GM21619 (cell line): ENCODE results near the gene OR6K2.
"Not testable (repeated sequence)": the region's sequence is repeated elsewhere in the genome, so short reads cannot be mapped to it uniquely, and the experiment has no call there.

ENCODE experiments used
- ATAC-seq: cut with Tn5 transposase; IDR thresholded peaks from one replicate; pipeline ENCODE4 v1.9.1; 2021; ENCODE audit not compliant: unreplicated experiment

OR6K2 gene

GRCh38 chr1:158700552-158700951 is at the start of gene OR6K2:
OR6K2 (minus strand) TSS chr1:158700652; CDS start chr1:158700652, 0 bp downstream.
- ATAC-seq = no peak

GRCh38 chr1:158735848-158736247 is 35.4 kb upstream of the OR6K2 start:
- ATAC-seq = no peak

GRCh38 chr1:158732524-158732923 is 32.1 kb upstream of the OR6K2 start:
- ATAC-seq = no peak

- no peak for ATAC-seq
These were observed 31.3 kb upstream of the OR6K2 start for GRCh38 chr1:158731707-158732106.

- no peak for ATAC-seq
These were observed 30.0 kb upstream of the OR6K2 start for GRCh38 chr1:158730453-158730852.

- no peak for ATAC-seq
These were observed 28.2 kb upstream of the OR6K2 start for GRCh38 chr1:158728510-158729225.

GRCh38 chr1:158724442-158724841 is 24.0 kb upstream of the OR6K2 start:
- no peak for ATAC-seq

- ATAC-seq = no peak
These were observed 20.2 kb upstream of the OR6K2 start, which contains the start of gene OR6K3 for GRCh38 chr1:158720620-158721019. OR6K3 (minus strand) TSS chr1:158720720; CDS start chr1:158718115, 2,605 bp downstream.

GRCh38 chr1:158719664-158720063 is 19.2 kb upstream of the OR6K2 start:
- ATAC-seq = no peak

GRCh38 chr1:158717344-158717743 is 16.9 kb upstream of the OR6K2 start:
- ATAC-seq = no peak

GRCh38 chr1:158716335-158716734 is 15.9 kb upstream of the OR6K2 start:
- ATAC-seq = peak; percentile 80

GRCh38 chr1:158714754-158715153 is 14.3 kb upstream of the OR6K2 start:
- no peak for ATAC-seq

- no peak for ATAC-seq
These were observed 10.6 kb upstream of the OR6K2 start for GRCh38 chr1:158711098-158711497.

- no peak for ATAC-seq
These were observed 5.6 kb upstream of the OR6K2 start for GRCh38 chr1:158706096-158706495.

GRCh38 chr1:158694596-158694995 is 5.9 kb downstream of the OR6K2 start:
- no peak for ATAC-seq

GRCh38 chr1:158692356-158692755 is 8.1 kb downstream of the OR6K2 start:
- no peak for ATAC-seq

GRCh38 chr1:158691907-158692306 is 8.5 kb downstream of the OR6K2 start:
- ATAC-seq = no peak

- not testable (repeated sequence) for ATAC-seq
These were observed 9.3 kb downstream of the OR6K2 start for GRCh38 chr1:158691149-158691548.

GRCh38 chr1:158689875-158690274 is 10.6 kb downstream of the OR6K2 start:
- no peak for ATAC-seq

GRCh38 chr1:158689110-158689509 is 11.3 kb downstream of the OR6K2 start:
- ATAC-seq = no peak

- not testable (repeated sequence) for ATAC-seq
These were observed 12.1 kb downstream of the OR6K2 start for GRCh38 chr1:158688343-158688742.

GRCh38 chr1:158687037-158687436 is 13.4 kb downstream of the OR6K2 start:
- ATAC-seq = no peak
